WI38 (cell line): ENCODE measurements around the gene NHSL2.

Source experiments
- H3K4me3 ChIP-seq: 2 replicates; pipeline ENCODE4 v1.5.1; 2011; ENCODE audit warnings: low read depth, mild to moderate bottlenecking, control low read depth, low read length
- CTCF ChIP-seq: IDR thresholded peaks from 2 replicates; pipeline ENCODE4 v1.5.1; 2012; ENCODE audit warnings: low read depth, mild to moderate bottlenecking, control low read depth, low read length

Gene NHSL2

DNA sequence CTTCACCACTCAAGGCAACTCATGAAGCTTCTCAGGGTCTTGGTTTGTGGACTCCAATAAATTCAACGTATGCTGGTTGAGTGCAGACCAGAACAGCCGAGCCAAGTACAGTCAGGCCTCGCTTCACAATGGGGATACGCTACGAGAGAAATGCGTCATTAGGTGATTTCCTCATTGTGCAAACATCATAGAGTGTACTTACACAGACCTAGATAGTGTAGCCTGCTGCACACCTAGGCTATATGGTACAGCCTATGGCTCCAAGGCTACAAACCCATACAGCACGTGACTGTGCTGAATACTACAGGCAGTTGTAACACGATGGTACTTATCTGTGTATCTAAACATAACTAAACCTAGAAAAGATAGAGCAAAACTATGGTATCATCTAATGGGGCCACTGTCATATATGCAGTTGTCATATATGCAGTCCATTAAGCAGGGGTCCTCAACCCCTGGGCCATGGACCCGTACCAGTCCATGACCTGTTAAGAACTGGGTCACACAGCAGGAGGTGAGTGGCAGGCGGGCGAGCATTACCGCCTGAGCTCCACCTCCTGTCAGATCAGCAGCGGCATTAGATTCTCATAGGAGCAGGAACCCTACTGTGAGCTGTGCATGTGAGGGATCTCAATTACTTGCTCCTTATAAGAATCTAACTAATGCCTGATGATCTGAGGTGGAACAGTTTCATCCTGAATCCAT is 189.6 kb downstream of the NHSL2 start:
- no peak overlapping the region for H3K4me3 ChIP-seq
- no peak for TF ChIP-seq CTCF

- no peak overlapping the region for H3K4me3 ChIP-seq
- TF ChIP-seq CTCF: no peak
Observed at GRCh38 chrX:72100824-72101351, 190.2 kb downstream of the NHSL2 start.

- H3K4me3 ChIP-seq: no peak overlapping the region
- TF ChIP-seq CTCF: no peak
Observed at GRCh38 chrX:72101597-72102037, 191.0 kb downstream of the NHSL2 start.

DNA sequence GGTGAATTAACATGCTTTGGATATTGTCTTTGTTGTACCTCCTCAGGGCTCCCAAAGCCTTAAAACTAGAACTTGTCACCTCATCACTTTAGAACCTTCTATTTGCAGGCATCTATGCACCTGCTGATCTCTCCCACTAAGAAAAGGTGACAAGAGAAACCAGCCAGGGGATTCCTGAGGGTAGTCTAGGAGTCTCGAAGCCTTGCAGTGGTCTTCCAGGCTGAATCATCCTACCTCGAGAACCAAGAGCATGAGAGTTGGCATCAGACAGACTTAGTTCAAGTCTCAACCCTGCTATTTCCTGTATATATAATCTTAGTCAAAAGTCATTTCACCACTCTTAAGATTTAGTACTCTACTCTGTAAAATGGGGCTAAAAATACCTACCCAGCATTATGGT is 191.5 kb downstream of the NHSL2 start:
- no peak overlapping the region for H3K4me3 ChIP-seq
- no peak for TF ChIP-seq CTCF

GRCh38 chrX:72102760-72103159 is 192.1 kb downstream of the NHSL2 start:
- TF ChIP-seq CTCF: no peak
- H3K4me3 ChIP-seq: no peak overlapping the region

DNA sequence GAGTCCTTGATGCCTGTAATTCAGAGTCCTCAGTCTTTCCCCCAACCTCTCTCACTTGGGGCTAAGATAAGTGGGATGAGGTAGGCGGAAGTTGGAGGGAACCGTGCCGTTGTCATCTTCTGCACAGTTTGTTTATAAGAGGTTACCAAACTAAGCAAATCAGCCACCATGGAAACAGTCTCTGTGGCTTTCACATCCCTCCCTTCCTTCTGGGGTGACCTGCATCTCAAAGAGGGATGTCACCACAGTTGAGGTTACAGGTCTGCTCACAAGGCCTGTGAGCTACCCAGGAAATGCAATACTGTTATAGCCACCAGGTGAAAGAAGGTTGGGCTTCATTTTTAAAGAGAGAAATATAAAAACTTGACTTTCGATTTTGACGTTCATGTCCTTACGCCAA is 194.8 kb downstream of the NHSL2 start:
- TF ChIP-seq CTCF: no peak
- H3K4me3 ChIP-seq: no peak overlapping the region

- TF ChIP-seq CTCF: no peak
- H3K4me3 ChIP-seq: no peak overlapping the region
Observed at GRCh38 chrX:72107320-72107719, 196.7 kb downstream of the NHSL2 start.
